WTC11 (cell line): ENCODE measurements around the gene GASK1A. TPM values are rescaled to one million over a fixed set of nuclear protein-coding genes. Genes with fewer than 3 reads are reported as not detected.

Experiments used
- ATAC-seq: fragments of 200-7000 bp; cut with Tn5 transposase; 2 replicates; pipeline ENCODE4 v1.10.0; 2021; ENCODE audit warnings: mild to moderate bottlenecking, moderate library complexity
- CTCF ChIA-PET: fragments of 300-600 bp; sonication (Branson Sonifier 250); formaldehyde crosslinking; loops from one replicate; lab custom pipeline; 2021; ENCODE audit warnings: antibody characterized with exemption; lab: Charles Lee
- POLR2A ChIA-PET: fragments of 350-600 bp; sonication (Branson Sonifier 250); formaldehyde crosslinking; loops from one replicate; lab custom pipeline; 2021; ENCODE audit warnings: antibody characterized with exemption; lab: Charles Lee
- DNase-seq: peaks from one replicate; pipeline ENCODE4 v3.0.0; 2021; ENCODE audit warnings: low spot score
- H3K27ac Mint-ChIP-seq: 2 replicates; pipeline ENCODE4 v1.8.0; 2021; ENCODE audit warnings: mixed read lengths
- H3K27me3 Mint-ChIP-seq: 2 replicates; pipeline ENCODE4 v1.8.0; 2021; ENCODE audit warnings: low read depth, mild to moderate bottlenecking, moderate library complexity, mixed read lengths
- H3K36me3 Mint-ChIP-seq: 2 replicates; pipeline ENCODE4 v1.8.0; 2021; ENCODE audit warnings: mixed read lengths
- H3K4me1 Mint-ChIP-seq: 2 replicates; pipeline ENCODE4 v1.8.0; 2022; ENCODE audit warnings: mixed read lengths
- H3K4me3 Mint-ChIP-seq: 2 replicates; pipeline ENCODE4 v1.8.0; 2021; ENCODE audit warnings: mild to moderate bottlenecking, moderate library complexity, mixed read lengths
- H3K9me3 Mint-ChIP-seq: 2 replicates; pipeline ENCODE4 v1.8.0; 2021; ENCODE audit warnings: mixed read lengths
- CREM ChIP-seq: sonication (generic); formaldehyde crosslinking; IDR thresholded peaks from 2 replicates; pipeline ENCODE4 v1.8.1; 2022; ENCODE audit warnings: mild to moderate bottlenecking, missing genetic modification reagents, moderate library complexity
- ESRRA ChIP-seq: sonication (generic); formaldehyde crosslinking; IDR thresholded peaks from 2 replicates; pipeline ENCODE4 v1.8.1; 2022; ENCODE audit warnings: mild to moderate bottlenecking, missing genetic modification reagents, borderline replicate concordance
- FOXK1 ChIP-seq: sonication (generic); formaldehyde crosslinking; IDR thresholded peaks from 2 replicates; pipeline ENCODE4 v1.8.0; 2022; ENCODE audit warnings: mild to moderate bottlenecking, moderate library complexity, missing genetic modification reagents
- FOXP4 ChIP-seq: sonication (generic); formaldehyde crosslinking; IDR thresholded peaks from 2 replicates; pipeline ENCODE4 v1.8.0; 2022; ENCODE audit warnings: mild to moderate bottlenecking, missing genetic modification reagents
- GRHL2 ChIP-seq: fragments of 250-450 bp; sonication (Bioruptor Pico); IDR thresholded peaks from 2 replicates; pipeline ENCODE4 v1.8.0; 2022; ENCODE audit warnings: mild to moderate bottlenecking, moderate library complexity; ENCODE audit not compliant: insufficient replicate concordance, severe bottlenecking
- HMGXB4 ChIP-seq: sonication (generic); formaldehyde crosslinking; IDR thresholded peaks from 2 replicates; pipeline ENCODE4 v1.8.1; 2023; ENCODE audit warnings: mild to moderate bottlenecking, moderate library complexity, missing genetic modification reagents
- KAT7 ChIP-seq: sonication (generic); formaldehyde crosslinking; IDR thresholded peaks from 2 replicates; pipeline ENCODE4 v1.8.1; 2023; ENCODE audit warnings: missing genetic modification reagents, mild to moderate bottlenecking, borderline replicate concordance
- NFATC4 ChIP-seq: fragments of 250-450 bp; sonication (Bioruptor Pico); IDR thresholded peaks from 2 replicates; pipeline ENCODE4 v1.9.0; 2021; ENCODE audit warnings: mild to moderate bottlenecking
- NFYB ChIP-seq: sonication (generic); formaldehyde crosslinking; conservative IDR thresholded peaks from 2 replicates; pipeline ENCODE4 v1.8.0; 2022; ENCODE audit warnings: low read depth, missing genetic modification reagents
- NR1H2 ChIP-seq: sonication (generic); formaldehyde crosslinking; IDR thresholded peaks from 2 replicates; pipeline ENCODE4 v1.9.0; 2021; ENCODE audit warnings: mild to moderate bottlenecking, moderate library complexity, missing genetic modification reagents
- NR3C1 ChIP-seq: sonication (generic); formaldehyde crosslinking; conservative IDR thresholded peaks from 2 replicates; pipeline ENCODE4 v1.8.1; 2023; ENCODE audit warnings: low read depth, mild to moderate bottlenecking, missing genetic modification reagents
- RORB ChIP-seq: fragments of 250-450 bp; sonication (Bioruptor Pico); IDR thresholded peaks from 2 replicates; pipeline ENCODE4 v1.9.0; 2021; ENCODE audit warnings: mild to moderate bottlenecking
- SMAD3 ChIP-seq: sonication (generic); formaldehyde crosslinking; IDR thresholded peaks from 2 replicates; pipeline ENCODE4 v1.8.0; 2022; ENCODE audit warnings: missing genetic modification reagents, mild to moderate bottlenecking, borderline replicate concordance
- TEAD4 ChIP-seq: sonication (generic); formaldehyde crosslinking; IDR thresholded peaks from 2 replicates; pipeline ENCODE4 v1.8.0; 2022; ENCODE audit warnings: mild to moderate bottlenecking, missing genetic modification reagents
- ZNF263 ChIP-seq: sonication (generic); formaldehyde crosslinking; IDR thresholded peaks from 2 replicates; pipeline ENCODE4 v1.8.1; 2022; ENCODE audit warnings: low read depth, mild to moderate bottlenecking, moderate library complexity, missing genetic modification reagents
- ZNF281 ChIP-seq: sonication (generic); formaldehyde crosslinking; IDR thresholded peaks from 2 replicates; pipeline ENCODE4 v1.8.0; 2023; ENCODE audit warnings: mild to moderate bottlenecking, missing genetic modification reagents
- ZNF317 ChIP-seq: sonication (generic); formaldehyde crosslinking; IDR thresholded peaks from 2 replicates; pipeline ENCODE4 v1.8.1; 2023; ENCODE audit warnings: low read depth, mild to moderate bottlenecking, moderate library complexity, missing genetic modification reagents, borderline replicate concordance
- ZNF416 ChIP-seq: fragments of 250-450 bp; sonication (Bioruptor Pico); IDR thresholded peaks from 2 replicates; pipeline ENCODE4 v1.9.0; 2021; ENCODE audit warnings: mild to moderate bottlenecking, inconsistent platforms
- ZNF423 ChIP-seq: fragments of 250-450 bp; sonication (Bioruptor Pico); IDR thresholded peaks from 2 replicates; pipeline ENCODE4 v2.1.2; 2022; ENCODE audit warnings: mild to moderate bottlenecking, moderate library complexity
- ZNF671 ChIP-seq: fragments of 250-450 bp; sonication (Bioruptor Pico); IDR thresholded peaks from 2 replicates; pipeline ENCODE4 v1.8.0; 2021; ENCODE audit warnings: mild to moderate bottlenecking
- total RNA-seq: library from RNA; stranded (reverse); gene quantifications from 3 replicates; pipeline ENCODE4 v1.2.3, GENCODE V29; 2021

GASK1A gene
- total RNA-seq, 1 experiment from 2014 or later, result 9.6 TPM

GRCh38 chr3:43024181-43024885 lies 45.2 kb downstream of the GASK1A start:
- ATAC-seq (no peak), DNase-seq (no peak)
- Mint-ChIP-seq H3K27me3 (no peaks in the 10 kb centered on the region), H3K4me3 (no peak overlapping the region), H3K4me1 (peaks cover 29% of the 10 kb centered on the region), H3K27ac (no peak overlapping the region), H3K36me3 (peaks cover 4% of the 10 kb centered on the region; the same call in 1 of the 2 replicates), H3K9me3 (peaks cover 26% of the 10 kb centered on the region)
- TF ChIP-seq ZNF423 (no peak), ZNF671 (CRISPR knock-in tag) (no peak), CREM (no peak), ZNF416 (CRISPR knock-in tag) (no peak), RORB (CRISPR knock-in tag) (no peak), ZNF263 (CRISPR knock-in tag) (no peak), NR3C1 (CRISPR knock-in tag) (no peak), NFATC4 (CRISPR knock-in tag) (no peak), TEAD4 (no peak), FOXP4 (no peak), SMAD3 (CRISPR knock-in tag) (no peak), ZNF317 (no peak), HMGXB4 (CRISPR knock-in tag) (no peak), FOXK1 (CRISPR knock-in tag) (no peak)
- ChIA-PET CTCF (interaction anchor here (1.0 to 1.3 kb wide), 3 partner anchors 10 to 62 kb away, joined by 3 to 4 read pairs (median 4); no protein-coding TSS in a partner anchor), POLR2A (no interaction called here)

GRCh38 chr3:43025423-43025822 lies 46.3 kb downstream of the GASK1A start:
- ATAC-seq, result peak; percentile 86
- Mint-ChIP-seq H3K9me3 (peaks cover 26% of the 10 kb centered on the region), H3K4me3 (no peak overlapping the region), H3K27me3 (no peaks in the 10 kb centered on the region), H3K36me3 (peaks cover 4% of the 10 kb centered on the region; the same call in 1 of the 2 replicates), H3K27ac (peak overlapping the region; percentile 76), H3K4me1 (peaks cover 29% of the 10 kb centered on the region)
- no peak for DNase-seq
- TF ChIP-seq GRHL2 (CRISPR knock-in tag) (no peak), NFYB (CRISPR knock-in tag) (no peak), ZNF281 (no peak), NFATC4 (CRISPR knock-in tag) (no peak), ESRRA (no peak), NR3C1 (CRISPR knock-in tag) (no peak), NR1H2 (no peak), KAT7 (CRISPR knock-in tag) (no peak)
- CTCF ChIA-PET, result interaction anchor here (1.3 kb wide), 1 partner anchor 46 kb away, joined by 3 read pairs; no protein-coding TSS in a partner anchor
- POLR2A ChIA-PET, result no interaction called here
